Upper lobe of left lung (tissue), 4 donors: ENCODE data around the gene MMGT1.
A peak's percentile ranks its signal among the peaks of the same experiment; 100 is the strongest.

Experiments
- EP300 ChIP-seq, 4 donors: sonication (generic); formaldehyde crosslinking; IDR thresholded peaks; one replicate each; pipeline ENCODE4 v1.5.1; 2017; ENCODE audit warnings: antibody characterized with exemption in 4 of 4, control low read depth in 2 of 4
- POLR2A ChIP-seq, 4 donors: fragments of 450-650 bp; IDR thresholded peaks; one replicate each; pipeline ENCODE4 v1.5.1; 2016 to 2017; ENCODE audit warnings: antibody characterized with exemption in 4 of 4, mild to moderate bottlenecking in 2 of 4
- POLR2AphosphoS5 ChIP-seq, 2 donors: sonication (generic); formaldehyde crosslinking; IDR thresholded peaks; one replicate each; pipeline ENCODE4 v1.5.1; 2017; ENCODE audit warnings: antibody characterized with exemption in 2 of 2
- TF ChIP-seq, protein P1 (sequence below), 6 experiments: fragments of 450-650 bp in 4 of 6; fragments of 200-600 bp in 2 of 6; sonication (generic) in 2 of 6; IDR thresholded peaks; one replicate each; pipeline ENCODE4 v1.5.1; 2016 to 2019; ENCODE audit warnings: antibody characterized with exemption in 6 of 6

DNA sequence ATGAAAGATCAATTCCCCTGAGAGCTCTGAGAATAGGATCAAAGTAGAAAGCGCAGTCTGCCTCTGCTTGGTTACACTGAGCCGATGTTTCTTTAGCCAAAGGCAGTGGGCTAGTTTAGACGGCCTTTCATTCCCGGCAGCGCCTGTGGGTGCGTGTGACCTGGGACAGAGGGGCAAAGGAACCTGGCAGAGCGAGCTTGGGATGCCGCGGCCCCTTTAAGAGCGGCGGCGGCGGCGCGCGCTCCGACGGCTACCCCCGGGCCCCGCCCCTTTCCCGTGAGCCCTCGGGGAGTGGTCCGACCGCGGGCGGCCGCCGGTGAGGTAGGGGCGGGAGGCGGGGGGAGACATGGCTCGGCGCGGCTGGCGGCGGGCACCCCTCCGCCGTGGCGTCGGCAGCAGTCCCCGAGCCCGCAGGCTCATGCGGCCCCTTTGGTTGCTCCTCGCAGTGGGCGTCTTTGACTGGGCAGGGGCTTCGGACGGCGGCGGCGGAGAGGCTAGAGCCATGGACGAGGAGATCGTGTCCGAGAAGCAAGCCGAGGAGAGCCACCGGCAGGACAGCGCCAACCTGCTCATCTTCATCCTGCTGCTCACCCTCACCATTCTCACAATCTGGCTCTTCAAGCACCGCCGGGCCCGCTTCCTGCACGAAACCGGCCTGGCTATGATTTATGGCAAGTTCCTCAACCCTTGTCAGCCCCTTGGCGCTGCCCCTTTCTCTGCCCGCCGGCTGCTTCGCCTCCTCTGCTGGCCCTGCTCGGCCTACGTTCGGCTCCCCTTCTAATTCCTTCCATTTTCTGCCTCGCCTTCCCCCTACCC lies 11.6 kb upstream of the MMGT1 start, which contains the start of gene SLC9A6:
- TF ChIP-seq, protein P1, sequence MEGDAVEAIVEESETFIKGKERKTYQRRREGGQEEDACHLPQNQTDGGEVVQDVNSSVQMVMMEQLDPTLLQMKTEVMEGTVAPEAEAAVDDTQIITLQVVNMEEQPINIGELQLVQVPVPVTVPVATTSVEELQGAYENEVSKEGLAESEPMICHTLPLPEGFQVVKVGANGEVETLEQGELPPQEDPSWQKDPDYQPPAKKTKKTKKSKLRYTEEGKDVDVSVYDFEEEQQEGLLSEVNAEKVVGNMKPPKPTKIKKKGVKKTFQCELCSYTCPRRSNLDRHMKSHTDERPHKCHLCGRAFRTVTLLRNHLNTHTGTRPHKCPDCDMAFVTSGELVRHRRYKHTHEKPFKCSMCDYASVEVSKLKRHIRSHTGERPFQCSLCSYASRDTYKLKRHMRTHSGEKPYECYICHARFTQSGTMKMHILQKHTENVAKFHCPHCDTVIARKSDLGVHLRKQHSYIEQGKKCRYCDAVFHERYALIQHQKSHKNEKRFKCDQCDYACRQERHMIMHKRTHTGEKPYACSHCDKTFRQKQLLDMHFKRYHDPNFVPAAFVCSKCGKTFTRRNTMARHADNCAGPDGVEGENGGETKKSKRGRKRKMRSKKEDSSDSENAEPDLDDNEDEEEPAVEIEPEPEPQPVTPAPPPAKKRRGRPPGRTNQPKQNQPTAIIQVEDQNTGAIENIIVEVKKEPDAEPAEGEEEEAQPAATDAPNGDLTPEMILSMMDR (IDR thresholded peaks at IDR 0.05) = no peak
- TF ChIP-seq POLR2A (IDR thresholded peaks at IDR 0.05) (peak in 2 of 4 donors; percentile 43 to 56), POLR2AphosphoS5 (IDR thresholded peaks at IDR 0.05) (peak; percentile 16 to 69), EP300 (IDR thresholded peaks at IDR 0.05) (no peak)
